Islet of Langerhans (tissue), 1 donor: ENCODE data around the gene RNASE13.
A peak's percentile ranks its signal among the peaks of the same experiment; 100 is the strongest.
"Not testable (repeated sequence)": the region's sequence is repeated elsewhere in the genome, so short reads cannot be mapped to it uniquely, and the experiment has no call there.

Experiments used
- FAIRE-seq: peaks from one replicate; lab custom pipeline; 2011; peaks lifted over from hg19 to GRCh38; lab: Jason Lieb, UNC

RNASE13 gene

GRCh38 chr14:21022686-21023085 lies 11.9 kb downstream of the RNASE13 start:
- no peak for FAIRE-seq

- FAIRE-seq = no peak
Measured at GRCh38 chr14:21020977-21021545, 13.5 kb downstream of the RNASE13 start.

- no peak for FAIRE-seq
Measured at GRCh38 chr14:21019366-21019765, 15.2 kb downstream of the RNASE13 start.

GRCh38 chr14:21018781-21019180 lies 15.8 kb downstream of the RNASE13 start:
- FAIRE-seq = no peak

- no peak for FAIRE-seq
Measured at GRCh38 chr14:21018286-21018685, 16.3 kb downstream of the RNASE13 start.

GRCh38 chr14:21017528-21018245 lies 16.9 kb downstream of the RNASE13 start:
- no peak for FAIRE-seq

- FAIRE-seq = no peak
Measured at GRCh38 chr14:21016413-21017190, 18.0 kb downstream of the RNASE13 start.

GRCh38 chr14:21015312-21015711 lies 19.3 kb downstream of the RNASE13 start:
- FAIRE-seq = no peak

- no peak for FAIRE-seq
Measured at GRCh38 chr14:21014761-21015190, 19.8 kb downstream of the RNASE13 start.

- no peak for FAIRE-seq
Measured at GRCh38 chr14:21011136-21011535, 23.5 kb downstream of the RNASE13 start.

GRCh38 chr14:21009721-21010120 lies 24.9 kb downstream of the RNASE13 start:
- FAIRE-seq = not testable (repeated sequence)

- FAIRE-seq = no peak
Measured at GRCh38 chr14:21003788-21004346, 30.7 kb downstream of the RNASE13 start.

- no peak for FAIRE-seq
Measured at GRCh38 chr14:21001218-21001617, 33.4 kb downstream of the RNASE13 start.

- FAIRE-seq = no peak
Measured at GRCh38 chr14:20999591-20999990, 35.0 kb downstream of the RNASE13 start.

- FAIRE-seq = no peak
Measured at GRCh38 chr14:20998674-20999366, 35.8 kb downstream of the RNASE13 start, which contains the start of gene SLC39A2. Gene SLC39A2, plus strand, starts transcription at chr14:20999293. Its CDS starts 154 bp downstream, at chr14:20999447.

GRCh38 chr14:20998139-20998538 lies 36.5 kb downstream of the RNASE13 start:
- no peak for FAIRE-seq

GRCh38 chr14:20997564-20997963 lies 37.0 kb downstream of the RNASE13 start:
- FAIRE-seq = no peak

- FAIRE-seq = no peak
Measured at GRCh38 chr14:20997115-20997514, 37.5 kb downstream of the RNASE13 start.

GRCh38 chr14:20996521-20996920 lies 38.1 kb downstream of the RNASE13 start:
- FAIRE-seq = no peak

GRCh38 chr14:20989787-20990600 lies 44.6 kb downstream of the RNASE13 start, which contains the start of gene METTL17:
Gene METTL17, plus strand, starts transcription at chr14:20989980. Its CDS starts 23 bp downstream, at chr14:20990003.
- peak; percentile 79 for FAIRE-seq

- no peak for FAIRE-seq
Measured at GRCh38 chr14:20989471-20989786, 45.2 kb downstream of the RNASE13 start.
